IMR-90 (cell line): Measurements from ENCODE around the gene CAMTA1. TPM values are rescaled to one million over a fixed set of nuclear protein-coding genes. Genes with fewer than 3 reads are reported as not detected.

Experiments used
- ATAC-seq: fragments of 200-7000 bp; cut with Tn5 transposase; 2 replicates; pipeline ENCODE4 v1.9.1; 2020; ENCODE audit warnings: low read depth, mild to moderate bottlenecking, moderate library complexity
- BruUV-seq: library from RNA; stranded (reverse); fragments of 400-500 nt; replicated peaks from 2 replicates; lab custom pipeline; 2021; lab: Mats Ljungman, UMichigan
- CTCF ChIA-PET: fragments of 300-600 bp; formaldehyde crosslinking; extraction: SDS; loops from one replicate; lab custom pipeline; 2021; ENCODE audit warnings: antibody characterized with exemption; lab: Yijun Ruan, JAX
- POLR2A ChIA-PET: fragments of 300-600 bp; sonication (Branson Sonifier 250); formaldehyde crosslinking; loops from one replicate; lab custom pipeline; 2022; ENCODE audit warnings: antibody characterized with exemption; ENCODE audit not compliant: unreplicated experiment; lab: Charles Lee
- DNase-seq: peaks from one replicate; pipeline ENCODE4 v3.0.0; 2013
- H2AFZ ChIP-seq: replicated peaks from 2 replicates; pipeline ENCODE3; 2013; ENCODE audit warnings: low read length, mild to moderate bottlenecking; ENCODE audit not compliant: poor library complexity
- H2AK5ac ChIP-seq: 2 replicates; pipeline ENCODE4 v1.6.1; 2013; ENCODE audit warnings: low read depth, low read length, inconsistent platforms
- H2AK9ac ChIP-seq: replicated peaks from 2 replicates; pipeline ENCODE3; 2013; ENCODE audit warnings: mild to moderate bottlenecking, low read depth, low read length, moderate library complexity; ENCODE audit not compliant: poor library complexity
- H2BK120ac ChIP-seq: 2 replicates; pipeline ENCODE4 v1.6.1; 2013; ENCODE audit warnings: low read depth, low read length, inconsistent platforms
- H2BK15ac ChIP-seq: 3 replicates; pipeline ENCODE4 v1.6.1; 2013; ENCODE audit warnings: low read depth, low read length, inconsistent platforms
- H2BK20ac ChIP-seq: 2 replicates; pipeline ENCODE4 v1.6.1; 2013; ENCODE audit warnings: low read depth, mild to moderate bottlenecking, inconsistent platforms, low read length, moderate library complexity
- H2BK5ac ChIP-seq: 2 replicates; pipeline ENCODE4 v1.6.1; 2013; ENCODE audit warnings: mild to moderate bottlenecking, low read depth, low read length, inconsistent platforms; ENCODE audit not compliant: poor library complexity, severe bottlenecking
- H3K14ac ChIP-seq: replicated peaks from 2 replicates; pipeline ENCODE4 v1.6.1; 2013; ENCODE audit warnings: low read depth, low read length, inconsistent platforms
- H3K18ac ChIP-seq: 2 replicates; pipeline ENCODE4 v1.6.1; 2013; ENCODE audit warnings: low read depth, low read length, control low read depth
- H3K23ac ChIP-seq: 2 replicates; pipeline ENCODE4 v1.6.1; 2013; ENCODE audit warnings: low read depth, low read length, inconsistent platforms
- H3K27ac ChIP-seq: 2 replicates; pipeline ENCODE4 v1.5.1; 2013; ENCODE audit warnings: mild to moderate bottlenecking, control low read depth, low read length; ENCODE audit not compliant: insufficient read depth
- H3K27me3 ChIP-seq: 2 replicates; pipeline ENCODE4 v1.6.1; 2013; ENCODE audit warnings: low read length; ENCODE audit not compliant: control insufficient read depth, insufficient read depth
- H3K36me3 ChIP-seq: 2 replicates; pipeline ENCODE4 v1.6.1; 2013; ENCODE audit warnings: low read length, mixed read lengths; ENCODE audit not compliant: control insufficient read depth, insufficient read depth
- H3K4ac ChIP-seq: 2 replicates; pipeline ENCODE4 v1.6.1; 2013; ENCODE audit warnings: low read depth, low read length, inconsistent platforms
- H3K4me1 ChIP-seq: 2 replicates; pipeline ENCODE4 v1.6.1; 2013; ENCODE audit warnings: low read length, mixed read lengths; ENCODE audit not compliant: control insufficient read depth, insufficient read depth
- H3K4me2 ChIP-seq: 2 replicates; pipeline ENCODE4 v1.6.1; 2013; ENCODE audit warnings: low read depth, mild to moderate bottlenecking, control low read depth, low read length, moderate library complexity
- H3K4me3 ChIP-seq: 2 replicates; pipeline ENCODE4 v1.5.1; 2013; ENCODE audit warnings: low read depth, mild to moderate bottlenecking, control low read depth, low read length, moderate library complexity; ENCODE audit not compliant: insufficient read depth
- H3K56ac ChIP-seq: 2 replicates; pipeline ENCODE4 v1.6.1; 2013; ENCODE audit warnings: low read length, inconsistent platforms; ENCODE audit not compliant: insufficient read depth; ENCODE audit errors: extremely low read depth
- H3K79me1 ChIP-seq, 2 experiments: 2 replicates each; pipeline ENCODE4 v1.6.1; 2013; ENCODE audit warnings: low read length in 2 of 2, inconsistent platforms in 1 of 2, low read depth in 1 of 2
- H3K9ac ChIP-seq: 2 replicates; pipeline ENCODE4 v1.6.1; 2013; ENCODE audit warnings: low read depth, low read length, control low read depth
- H3K9me1 ChIP-seq: 2 replicates; pipeline ENCODE4 v1.6.1; 2013; ENCODE audit warnings: low read length, inconsistent platforms; ENCODE audit not compliant: insufficient read depth
- H3K9me3 ChIP-seq: 2 replicates; pipeline ENCODE4 v1.6.1; 2013; ENCODE audit warnings: low read length; ENCODE audit not compliant: control insufficient read depth, insufficient read depth
- H4K20me1 ChIP-seq: 2 replicates; pipeline ENCODE4 v1.6.1; 2013; ENCODE audit warnings: low read length, inconsistent platforms; ENCODE audit not compliant: insufficient read depth
- H4K5ac ChIP-seq: 2 replicates; pipeline ENCODE4 v1.6.1; 2013; ENCODE audit warnings: mild to moderate bottlenecking, low read depth, low read length, control low read depth
- H4K8ac ChIP-seq, 2 experiments: 2 replicates each; pipeline ENCODE4 v1.6.1; 2013; ENCODE audit warnings: low read depth in 2 of 2, low read length in 2 of 2, control low read depth in 1 of 2, inconsistent platforms in 1 of 2
- H4K91ac ChIP-seq: 2 replicates; pipeline ENCODE4 v1.6.1; 2013; ENCODE audit warnings: low read depth, low read length, inconsistent platforms; ENCODE audit not compliant: insufficient read depth
- CEBPB ChIP-seq: IDR thresholded peaks from 2 replicates; pipeline ENCODE4 v1.6.1; 2012; ENCODE audit warnings: low read depth, low read length, improper control_type of control experiment
- ELK1 ChIP-seq: fragments of 150-350 bp; IDR thresholded peaks from 2 replicates; pipeline ENCODE4 v1.6.1; 2016; ENCODE audit warnings: low read depth, mild to moderate bottlenecking, low read length, moderate library complexity, borderline replicate concordance
- MXI1 ChIP-seq: IDR thresholded peaks from 2 replicates; pipeline ENCODE4 v1.6.1; 2012; ENCODE audit warnings: low read depth, mild to moderate bottlenecking, low read length, moderate library complexity, borderline replicate concordance
- NFE2L2 ChIP-seq: fragments of 150-350 bp; IDR thresholded peaks from 2 replicates; pipeline ENCODE4 v1.6.1; 2016; ENCODE audit warnings: low read depth, mild to moderate bottlenecking, low read length
- POLR2A ChIP-seq: IDR thresholded peaks from 2 replicates; pipeline ENCODE4 v1.6.1; 2012; ENCODE audit warnings: mild to moderate bottlenecking, low read depth, low read length
- RCOR1 ChIP-seq: IDR thresholded peaks from 2 replicates; pipeline ENCODE4 v1.6.1; 2012; ENCODE audit warnings: mild to moderate bottlenecking, low read length, improper control_type of control experiment; ENCODE audit not compliant: insufficient replicate concordance
- SMC3 ChIP-seq: fragments of 150-350 bp; IDR thresholded peaks from 2 replicates; pipeline ENCODE4 v1.6.1; 2016; ENCODE audit warnings: low read depth, mild to moderate bottlenecking, antibody characterized with exemption, low read length, moderate library complexity
- WGBS, 2 experiments: methylation state at CpG; one replicate each; pipeline versions ENCODE4 v1.1.5 to v1.1.7; 2013; ENCODE audit warnings: missing lambda C conversion rate in 2 of 2; ENCODE audit not compliant: insufficient read length in 1 of 2; ENCODE audit errors: extremely low coverage in 2 of 2; 5-methylcytosine and 5-hydroxymethylcytosine counted together
- dilution Hi-C: fragments of 300-500 bp; cut with HindIII; formaldehyde crosslinking; loops from one replicate; pipeline ENCODE4 v1.14.3; 2018; ENCODE audit warnings: low sequenced_read_pairs; ENCODE audit not compliant: unreplicated experiment
- in situ Hi-C: fragments of 300-500 bp; cut with MboI; formaldehyde crosslinking; loops from 3 replicates; pipeline ENCODE4 v1.14.3; 2019; ENCODE audit warnings: low sequenced_read_pairs, inconsistent platforms, mixed read lengths
- intact Hi-C: fragments of 100-400 bp; cut with micrococcal nuclease; formaldehyde crosslinking; loops from 2 replicates; pipeline ENCODE4 v1.10.0; 2022
- polyA plus RNA-seq, 3 experiments: library from polyadenylated mRNA; depleted of rRNA; stranded (reverse); fragments of >200 nt; gene quantifications; 2 replicates each; pipeline ENCODE4 v1.2.3, GENCODE V29; 2012; ENCODE audit warnings: low replicate concordance in 1 of 3
- total RNA-seq: library from RNA; depleted of rRNA; stranded (reverse); fragments of >200 nt; gene quantifications from 2 replicates; pipeline ENCODE4 v1.2.3, GENCODE V29; 2012

Gene CAMTA1
- total and polyA plus RNA-seq, 2 of the 4 experiments (the other 2 are of a cell fraction) = 35.5 to 74.3 TPM

GRCh38 chr1:6961905-6962477 lies 176.7 kb downstream of the CAMTA1 start:
- no peak overlapping the region for H3K14ac ChIP-seq
- in situ Hi-C loops (no loop called here), dilution Hi-C loops (no loop called here), intact Hi-C loops (no loop called here)
- DNase-seq (no peak), ATAC-seq (no peak)
- no peak overlapping the region for H2AK5ac ChIP-seq
- BruUV-seq = no TSS peak
- no peak overlapping the region for H3K18ac ChIP-seq
- H2BK120ac ChIP-seq = no peak overlapping the region
- H3K27ac ChIP-seq = no peak overlapping the region
- H2BK20ac ChIP-seq = no peak overlapping the region
- no peak overlapping the region for H3K9ac ChIP-seq
- CTCF ChIA-PET = no interaction called here
- peaks cover 34% of the 10 kb centered on the region for H3K27me3 ChIP-seq
- H3K79me1 ChIP-seq = no peaks in the 10 kb centered on the region
- peaks cover 3% of the 10 kb centered on the region; the same call in 1 of the 2 replicates for H3K9me1 ChIP-seq
- no peak overlapping the region for H3K56ac ChIP-seq
- TF ChIP-seq POLR2A = no peak
- no peak for TF ChIP-seq CEBPB
- no peak for TF ChIP-seq NFE2L2
- no peak for TF ChIP-seq ELK1
- TF ChIP-seq MXI1 = no peak
- no peak for TF ChIP-seq SMC3
- no peak for TF ChIP-seq RCOR1
- H3K9me3 ChIP-seq = peaks cover 3% of the 10 kb centered on the region; the same call in 1 of the 2 replicates
- H4K5ac ChIP-seq = no peak overlapping the region
- H4K8ac ChIP-seq = no peak overlapping the region
- no peak overlapping the region for H2AK9ac ChIP-seq
- no peak overlapping the region for H3K4ac ChIP-seq
- 26% methylated on average over 12 of the region's 31 CpGs; no CpG with 5 or more reads in 1 of the 2 experiments for WGBS, 2 experiments
- H2BK15ac ChIP-seq = no peak overlapping the region
- no peak overlapping the region for H4K91ac ChIP-seq
- no peak overlapping the region for H2AFZ ChIP-seq
- H4K20me1 ChIP-seq = no peaks in the 10 kb centered on the region
- H3K4me1 ChIP-seq = peaks cover 3% of the 10 kb centered on the region; the same call in 1 of the 2 replicates
- POLR2A ChIA-PET = no interaction called here
- no peak overlapping the region for H2BK5ac ChIP-seq
- no peak overlapping the region for H3K23ac ChIP-seq
- no peak overlapping the region for H3K4me3 ChIP-seq
- no peaks in the 10 kb centered on the region for H3K36me3 ChIP-seq
- H3K4me2 ChIP-seq = no peak overlapping the region
